HG03442 (cell line): ENCODE results near the gene HRC.
"Not testable (repeated sequence)": the region's sequence is repeated elsewhere in the genome, so short reads cannot be mapped to it uniquely, and the experiment has no call there.

Experiments used
- ATAC-seq: cut with Tn5 transposase; IDR thresholded peaks from one replicate; pipeline ENCODE4 v1.9.1; 2021; ENCODE audit warnings: mild to moderate bottlenecking, moderate library complexity; ENCODE audit not compliant: unreplicated experiment

Gene HRC

DNA sequence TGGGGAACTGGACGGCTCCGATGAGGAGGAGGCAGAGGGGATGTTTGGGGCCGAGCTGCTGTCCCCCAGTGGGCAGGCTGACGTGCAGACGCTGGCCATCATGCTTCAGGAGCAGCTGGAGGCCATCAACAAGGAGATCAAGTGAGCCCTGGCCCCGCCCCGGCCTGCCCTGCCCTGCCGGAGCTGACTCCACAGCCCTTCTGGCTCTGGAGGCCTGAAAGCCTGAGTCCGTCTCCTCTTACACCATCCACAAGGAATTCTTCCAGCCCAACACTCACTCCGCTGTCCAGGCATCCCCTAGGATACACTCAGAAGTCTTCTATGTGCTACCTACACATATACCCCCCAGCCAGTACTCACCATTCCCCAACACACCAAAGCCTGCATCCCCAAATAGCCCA lies 18.4 kb downstream of the HRC start:
- ATAC-seq: no peak

DNA sequence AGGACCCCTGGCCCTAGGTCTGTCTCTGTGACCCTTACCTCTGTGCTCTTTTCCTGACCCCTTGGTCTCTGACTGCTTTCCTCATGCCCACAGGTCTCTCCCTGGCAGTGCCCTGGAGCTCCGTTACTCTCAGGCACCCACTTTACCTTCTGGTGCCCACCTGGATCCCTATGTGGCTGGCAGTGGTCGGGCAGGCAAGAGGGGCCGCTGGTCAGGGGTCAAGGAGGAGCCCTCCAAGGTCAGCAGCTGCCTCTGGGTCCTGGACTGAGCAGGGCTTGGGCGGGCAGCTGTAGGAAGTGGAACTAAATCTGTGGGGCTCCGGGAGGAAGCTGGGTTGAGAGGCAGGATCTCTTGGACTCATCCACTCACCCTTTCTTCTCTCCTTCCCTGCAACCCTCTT lies 19.5 kb downstream of the HRC start:
- ATAC-seq: no peak

- ATAC-seq: no peak
These were observed 21.4 kb downstream of the HRC start for GRCh38 chr19:49133621-49134454.

- ATAC-seq: no peak
These were observed 22.1 kb downstream of the HRC start for GRCh38 chr19:49132974-49133609.

GRCh38 chr19:49130325-49130724 lies 24.9 kb downstream of the HRC start:
- no peak for ATAC-seq

DNA sequence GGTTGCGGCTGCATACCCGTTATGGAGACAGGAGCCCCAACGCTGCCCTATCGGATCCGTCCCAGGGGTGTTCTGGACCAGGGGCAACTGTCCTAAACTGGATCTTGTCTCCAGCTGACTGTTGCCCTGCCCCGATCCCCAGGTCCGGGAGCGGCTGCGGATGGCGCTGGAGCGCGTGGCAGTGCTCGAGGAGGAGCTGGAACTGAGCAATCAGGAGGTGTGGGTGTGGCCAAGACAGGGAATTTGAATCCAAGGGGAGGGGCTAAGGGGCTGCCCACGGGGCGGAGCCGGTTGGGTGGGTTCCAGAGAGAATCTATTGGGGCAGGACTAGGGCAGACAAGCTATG lies 26.0 kb downstream of the HRC start:
- ATAC-seq: no peak

- no peak for ATAC-seq
These were observed 26.5 kb downstream of the HRC start for GRCh38 chr19:49128545-49129237.

GRCh38 chr19:49127674-49128544 lies 27.3 kb downstream of the HRC start:
- peak; percentile 77 for ATAC-seq

DNA sequence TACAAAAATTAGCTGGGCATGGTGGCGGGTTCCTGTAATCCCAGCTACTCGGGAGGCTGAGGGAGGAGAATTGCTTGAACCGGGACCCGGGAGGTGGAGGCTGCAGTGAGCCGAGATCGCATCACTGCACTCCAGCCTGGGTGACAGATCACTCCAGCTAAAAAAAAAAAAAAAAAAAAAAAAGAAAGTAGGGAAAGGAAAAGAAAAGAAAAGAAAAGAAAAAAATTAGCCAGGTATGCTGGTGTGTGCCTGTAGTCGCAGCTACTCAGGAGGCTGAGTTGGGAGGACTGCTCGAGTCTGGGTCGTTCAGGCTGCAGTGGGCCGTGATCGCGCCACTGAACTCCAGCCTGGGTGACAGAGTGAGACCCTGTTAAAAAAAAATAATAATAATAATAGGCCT lies 28.0 kb downstream of the HRC start:
- not testable (repeated sequence) for ATAC-seq

DNA sequence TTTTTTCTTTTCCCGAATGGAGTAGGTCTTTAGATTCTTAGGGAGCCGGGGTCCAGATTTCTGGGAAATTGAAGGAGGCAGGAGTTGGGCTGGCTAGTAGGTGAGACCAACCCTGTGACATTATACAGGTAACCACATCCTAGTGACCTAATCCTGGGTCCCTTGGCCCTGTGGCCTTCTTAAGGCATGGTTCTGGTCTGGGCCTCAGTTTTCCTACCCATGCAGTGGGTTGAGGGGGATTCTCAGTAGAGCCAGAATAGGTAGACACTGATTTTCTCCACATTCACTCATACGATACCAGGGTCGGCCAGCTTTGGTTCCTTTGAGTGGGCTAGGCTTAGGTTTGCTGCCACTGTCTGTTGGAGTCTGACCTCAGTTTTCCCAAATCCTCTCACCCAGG lies 28.6 kb downstream of the HRC start:
- ATAC-seq: no peak

DNA sequence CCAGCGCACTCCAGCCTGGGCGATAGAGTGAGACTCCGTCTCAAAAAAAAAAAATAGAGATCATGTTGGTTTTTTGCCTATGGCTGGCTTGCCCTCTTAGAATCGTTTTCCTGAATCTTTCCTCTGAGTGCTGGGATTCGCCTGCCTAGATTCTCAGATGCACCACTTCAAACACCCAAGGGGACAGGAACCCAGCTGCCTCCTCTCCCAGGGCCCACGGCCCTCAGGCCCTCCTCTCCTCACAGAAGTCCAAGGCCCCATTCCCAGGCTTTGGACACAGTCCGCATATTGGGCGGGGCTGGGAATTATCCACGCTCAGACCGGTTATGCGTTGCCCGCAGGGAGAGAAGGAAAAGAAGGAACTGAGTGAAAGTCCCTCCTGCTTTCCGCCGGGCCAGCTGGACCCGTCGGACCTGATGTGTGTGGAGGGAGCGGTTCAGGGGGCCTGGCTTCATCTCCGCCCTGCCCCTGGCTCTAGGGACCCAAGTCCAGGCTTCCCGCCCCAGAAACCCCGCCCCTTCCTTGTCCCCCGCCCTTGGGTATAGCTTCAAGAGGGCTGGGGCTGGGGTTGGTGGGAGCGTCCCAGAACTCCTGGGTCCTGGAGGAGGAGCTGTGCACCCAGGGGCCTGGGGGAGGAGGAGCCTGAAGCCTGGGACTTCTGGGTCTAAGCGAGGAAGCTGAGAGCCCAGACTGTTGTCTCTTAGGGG lies 30.0 kb downstream of the HRC start:
- no peak for ATAC-seq

- ATAC-seq: not testable (repeated sequence)
These were observed 31.9 kb downstream of the HRC start for GRCh38 chr19:49123285-49123684.

GRCh38 chr19:49121841-49122240 lies 33.4 kb downstream of the HRC start:
- not testable (repeated sequence) for ATAC-seq

GRCh38 chr19:49120868-49121267 lies 34.3 kb downstream of the HRC start:
- no peak for ATAC-seq

GRCh38 chr19:49120325-49120683 lies 34.9 kb downstream of the HRC start:
- no peak for ATAC-seq

GRCh38 chr19:49119411-49120324 lies 35.5 kb downstream of the HRC start, which contains the start of gene PPFIA3:
PPFIA3 (plus strand) TSS chr19:49119544; CDS start chr19:49127874, 8,330 bp downstream.
- ATAC-seq: no peak

DNA sequence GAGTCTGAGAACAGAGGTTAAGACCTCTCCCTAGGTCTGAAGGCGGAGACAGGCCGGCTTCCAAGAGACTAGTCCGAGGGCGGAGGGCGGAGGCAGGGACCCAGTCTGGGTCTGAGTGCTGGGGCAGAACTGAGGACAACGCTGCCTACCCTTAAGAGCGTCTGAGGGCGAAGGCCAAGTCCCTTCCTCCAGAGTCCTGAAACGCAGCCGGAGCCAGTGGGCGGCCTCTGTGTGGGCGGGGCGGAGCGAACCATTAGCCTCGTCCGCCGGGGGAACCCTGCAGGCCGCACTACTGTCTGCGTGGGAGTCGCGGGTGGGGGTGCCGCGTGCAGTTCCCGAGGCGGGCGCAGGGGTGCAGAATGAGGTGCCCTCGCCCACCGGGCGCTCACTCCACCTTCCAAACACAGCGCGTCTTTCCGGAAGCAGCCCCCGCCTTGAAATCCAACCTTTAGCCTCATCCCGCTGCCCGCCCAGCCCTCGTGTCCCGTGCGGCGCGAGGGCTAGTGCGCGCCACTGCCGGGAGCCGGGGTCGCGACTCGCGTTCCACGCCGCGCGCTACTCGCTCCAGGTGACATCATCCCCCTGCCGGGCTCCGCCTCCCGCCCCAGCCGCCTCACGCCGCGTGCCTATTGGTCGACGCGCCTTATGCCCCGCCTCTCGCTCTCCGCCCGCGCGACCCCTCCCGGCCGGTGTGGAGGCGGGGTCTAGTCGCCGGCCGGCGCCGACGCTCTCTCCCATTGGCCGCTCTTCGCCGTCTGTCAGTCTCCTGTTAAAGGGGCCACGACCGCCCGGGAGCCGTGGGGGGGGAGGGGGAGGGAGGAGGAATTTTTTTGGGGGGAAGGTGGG lies 36.4 kb downstream of the HRC start, which contains the start of gene C19orf73:
C19orf73 (minus strand) TSS at position 579 of the 846 bp plus-strand sequence; CDS start at position 458, 121 bp downstream.
- ATAC-seq: peak; percentile 71
